Activated naive CD4-positive, alpha-beta T cell treated with anti-CD3 and anti-CD28 coated beads, Interleukin-2, amount 10 ng/mL, durations not matched to agents 5 hours and 36 hours (primary cell): ENCODE results near the gene SGCA. TPM values are rescaled to one million over a fixed set of nuclear protein-coding genes. Genes with fewer than 3 reads are reported as not detected.

Source experiments
- total RNA-seq, 2 experiments: library from RNA; stranded (reverse); gene quantifications; one replicate each; pipeline ENCODE4 v1.2.3, GENCODE V29; 2021

The SGCA gene
- total RNA-seq = not detected

GRCh38 chr17:50165867-50166517, at the start of gene SGCA:
SGCA (plus strand) TSS chr17:50166005; CDS start chr17:50166041, 36 bp downstream.

DNA sequence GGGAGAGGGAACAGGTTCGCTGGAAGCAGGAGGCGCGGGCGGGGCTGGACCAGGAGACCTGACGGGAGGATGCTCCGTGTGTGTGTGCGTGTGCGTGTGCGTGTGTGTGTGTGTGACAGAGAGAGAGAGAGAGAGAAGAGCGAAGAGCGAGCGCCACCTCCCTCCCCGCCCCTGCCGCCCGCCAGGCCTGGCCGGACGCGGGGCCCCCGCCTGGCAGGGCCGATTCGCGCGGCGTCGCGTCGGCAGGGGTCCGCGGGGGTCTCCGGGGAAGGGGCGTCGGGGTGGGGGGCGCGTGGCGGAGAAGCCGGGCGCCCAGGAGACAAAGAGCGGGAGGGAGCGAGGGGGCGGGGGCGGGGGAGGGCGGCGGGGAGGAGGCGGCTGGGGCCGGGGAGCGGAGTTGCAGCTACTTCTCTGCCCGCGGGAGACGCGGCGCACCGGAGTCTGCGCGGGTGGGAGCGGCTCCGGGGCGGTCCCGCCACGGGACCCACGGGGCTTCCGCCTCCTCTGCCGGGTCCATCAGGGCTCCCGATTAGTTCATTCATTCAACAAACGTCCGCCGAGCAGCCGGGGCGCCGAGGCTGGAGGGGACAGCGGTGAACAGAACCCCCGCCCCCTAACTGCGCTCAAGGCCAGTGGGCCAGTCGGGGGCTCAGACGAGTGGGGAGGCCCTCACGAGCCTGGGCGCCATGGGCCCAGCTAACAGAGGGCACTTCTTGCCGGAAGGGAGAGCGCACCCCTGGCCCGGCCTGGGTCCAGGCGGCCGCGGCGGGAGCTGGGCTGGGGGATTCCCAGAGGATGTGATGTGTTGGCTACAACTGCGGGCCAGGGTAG, 35.9 kb upstream of the SGCA start, which contains the start of gene SAMD14:
Gene SAMD14, minus strand, starts transcription at position 433 of the 831 bp plus-strand sequence. CDS start 5,201 bp downstream, outside the sequence.

GRCh38 chr17:50150354-50151040, 15.3 kb upstream of the SGCA start, which contains the start of gene PPP1R9B:
PPP1R9B (minus strand) TSS chr17:50150677; CDS start chr17:50150513, 164 bp downstream.

DNA sequence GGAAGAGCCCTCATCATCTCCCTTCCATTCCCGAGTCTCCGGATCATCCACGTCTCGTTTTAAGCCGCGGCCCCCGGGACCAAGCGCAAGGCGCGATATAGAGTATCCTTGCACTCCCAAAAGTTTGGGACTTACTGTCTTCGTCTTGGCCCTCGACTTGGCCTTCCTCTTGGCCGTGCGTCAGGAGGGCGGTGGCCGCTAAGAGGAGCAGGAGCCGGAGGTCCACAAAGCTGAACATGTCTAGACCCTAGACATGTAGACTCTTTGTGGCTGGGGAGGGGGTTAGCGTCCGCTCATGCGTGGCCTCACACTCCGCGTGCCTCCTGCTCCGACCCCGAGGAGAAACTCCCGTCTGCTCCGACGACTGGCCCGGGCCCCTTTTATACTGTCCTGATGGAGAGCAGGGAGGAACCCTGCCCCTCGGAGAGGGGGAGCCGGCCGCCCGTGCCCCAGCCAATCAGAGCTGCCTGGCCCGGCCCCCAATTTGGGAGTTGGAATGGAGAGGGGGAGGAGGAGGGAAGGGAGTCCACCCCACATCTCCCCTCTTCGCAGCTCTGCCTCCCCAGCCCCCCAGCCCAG, 35.6 kb downstream of the SGCA start, which contains the start of gene COL1A1:
Gene COL1A1, minus strand, starts transcription at position 356 of the 579 bp plus-strand sequence. Its CDS starts 118 bp downstream, at position 238.

Other genes with a start within 250 kb of the SGCA start
- gene DLX4, start 196.8 kb upstream of the SGCA start, total RNA-seq = under 1 TPM; 0.18 to 0.24 TPM
- not detected for gene DLX3, start 170.8 kb upstream of the SGCA start, total RNA-seq
- 1 to 10 TPM; 8.4 to 8.7 TPM for gene ITGA3, start 109.9 kb upstream of the SGCA start, total RNA-seq
- 10 to 100 TPM; 25.7 to 26.1 TPM for gene PDK2, start 70.7 kb upstream of the SGCA start, total RNA-seq
- under 1 TPM; 0.43 to 0.79 TPM for gene SAMD14, start 35.8 kb upstream of the SGCA start, total RNA-seq
- gene PPP1R9B, start 15.3 kb upstream of the SGCA start, total RNA-seq = 100 to 1,000 TPM; 129 to 136 TPM
- gene COL1A1, start 35.6 kb downstream of the SGCA start, total RNA-seq = 1 to 10 TPM in 1 of 2 experiments, under 1 TPM in 1; 0.15 to 1.7 TPM
- gene TMEM92, start 108.5 kb downstream of the SGCA start, total RNA-seq = not detected
- gene XYLT2, start 180.1 kb downstream of the SGCA start, total RNA-seq = 10 to 100 TPM; 22.6 to 23.3 TPM
- gene MRPL27, start 207.2 kb downstream of the SGCA start, total RNA-seq = 10 to 100 TPM; 53.6 to 54.6 TPM
- 10 to 100 TPM; 13.0 to 13.2 TPM for gene EME1, start 207.2 kb downstream of the SGCA start, total RNA-seq
- gene LRRC59, start 231.5 kb downstream of the SGCA start, total RNA-seq = 10 to 100 TPM; 49.7 to 52.7 TPM